Activated CD8-positive, alpha-beta T cell treated with anti-CD3 and anti-CD28 coated beads, Interleukin-2, amount 10 ng/mL, durations not matched to agents 7 days and 5 days (primary cell): ENCODE results near the gene STK38L. TPM values are rescaled to one million over a fixed set of nuclear protein-coding genes. Genes with fewer than 3 reads are reported as not detected.

Experiments
- ATAC-seq: fragments of 150-1000 bp; cut with Tn5 transposase; one replicate; pipeline ENCODE4 v1.10.0; 2021; ENCODE audit warnings: moderate library complexity
- CTCF ChIA-PET: fragments of 350-600 bp; sonication (Branson Sonifier 250); formaldehyde crosslinking; loops from one replicate; lab custom pipeline; 2021; ENCODE audit warnings: antibody characterized with exemption; lab: Charles Lee
- POLR2A ChIA-PET: fragments of 350-600 bp; sonication (Branson Sonifier 250); formaldehyde crosslinking; loops from one replicate; lab custom pipeline; 2021; ENCODE audit warnings: antibody characterized with exemption; lab: Charles Lee
- DNase-seq: peaks from one replicate; pipeline ENCODE4 v3.0.0-alpha.2; 2020
- H3K27ac Mint-ChIP-seq: one replicate; pipeline ENCODE4 v1.8.0; 2021; ENCODE audit warnings: mild to moderate bottlenecking, mixed read lengths
- H3K27me3 Mint-ChIP-seq: one replicate; pipeline ENCODE4 v1.8.0; 2021; ENCODE audit warnings: low read depth, mixed read lengths
- H3K36me3 Mint-ChIP-seq: one replicate; pipeline ENCODE4 v1.8.0; 2021; ENCODE audit warnings: low read depth, mixed read lengths
- H3K4me1 Mint-ChIP-seq: one replicate; pipeline ENCODE4 v1.8.0; 2021; ENCODE audit warnings: low read depth, mixed read lengths
- H3K4me3 Mint-ChIP-seq: one replicate; pipeline ENCODE4 v1.8.0; 2021; ENCODE audit warnings: mild to moderate bottlenecking, mixed read lengths
- H3K9me3 Mint-ChIP-seq: one replicate; pipeline ENCODE4 v1.8.0; 2022; ENCODE audit warnings: mixed read lengths; ENCODE audit not compliant: insufficient read depth
- total RNA-seq, 2 experiments: library from RNA; stranded (reverse); gene quantifications; one replicate each; pipeline ENCODE4 v1.2.3, GENCODE V29; 2021

Gene STK38L
- total RNA-seq, 2 experiments from 2014 or later = 18.1 to 19.3 TPM

DNA sequence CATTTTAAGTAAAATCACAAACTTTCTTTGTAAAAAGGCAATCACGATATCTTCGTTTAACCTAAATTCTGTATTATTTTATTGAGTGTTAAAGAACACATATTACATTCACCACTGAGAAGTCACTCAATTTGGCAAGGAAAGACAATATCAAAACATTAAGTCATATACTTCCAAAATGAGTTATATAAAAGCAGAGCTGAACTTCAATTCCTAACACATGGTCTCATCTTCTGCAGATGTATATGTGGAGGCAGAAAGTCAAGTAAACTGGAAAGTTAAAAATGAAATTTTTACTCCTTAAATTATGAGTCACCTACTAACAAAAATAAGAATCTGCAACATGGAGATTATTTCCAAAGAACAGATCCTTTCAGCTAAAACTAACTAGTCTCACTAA is 117.3 kb downstream of the STK38L start:
- Mint-ChIP-seq H3K27me3 (peaks cover 25% of the 10 kb centered on the region), H3K4me3 (no peak overlapping the region), H3K4me1 (no peaks in the 10 kb centered on the region), H3K27ac (no peak overlapping the region), H3K9me3 (no peaks in the 10 kb centered on the region), H3K36me3 (no peaks in the 10 kb centered on the region)
- DNase-seq = no peak
- ChIA-PET POLR2A (interaction anchor here (0.7 kb wide), 1 partner anchor 219 kb away, joined by 3 read pairs; no protein-coding TSS in a partner anchor), CTCF (no interaction called here)
- no peak for ATAC-seq

DNA sequence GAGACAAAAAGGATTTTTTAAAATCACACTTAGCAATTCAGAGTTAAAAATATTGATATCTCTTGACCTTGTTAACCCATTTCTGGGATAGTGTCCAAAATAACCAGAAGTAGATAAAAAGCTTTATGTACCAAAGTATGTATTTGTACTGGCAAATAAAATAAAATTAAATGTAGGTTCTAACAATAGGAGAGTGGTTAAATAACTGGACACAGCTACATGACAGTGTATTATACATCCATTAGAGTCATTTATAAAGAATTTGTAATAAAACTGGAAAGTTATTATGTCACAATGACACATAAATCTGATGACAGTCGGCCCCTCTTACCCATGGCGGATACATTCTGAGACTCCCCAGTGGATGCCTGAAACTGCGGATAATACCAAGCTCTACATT is 122.5 kb downstream of the STK38L start:
- Mint-ChIP-seq H3K9me3 (no peaks in the 10 kb centered on the region), H3K4me1 (no peaks in the 10 kb centered on the region), H3K4me3 (no peak overlapping the region), H3K27me3 (peaks cover 17% of the 10 kb centered on the region), H3K36me3 (peaks cover 19% of the 10 kb centered on the region), H3K27ac (no peak overlapping the region)
- POLR2A ChIA-PET = no interaction called here
- ATAC-seq = no peak
- CTCF ChIA-PET = interaction anchor here (2.8 kb wide), 1 partner anchor 18 kb away, joined by 10 read pairs; no protein-coding TSS in a partner anchor
- DNase-seq = no peak

DNA sequence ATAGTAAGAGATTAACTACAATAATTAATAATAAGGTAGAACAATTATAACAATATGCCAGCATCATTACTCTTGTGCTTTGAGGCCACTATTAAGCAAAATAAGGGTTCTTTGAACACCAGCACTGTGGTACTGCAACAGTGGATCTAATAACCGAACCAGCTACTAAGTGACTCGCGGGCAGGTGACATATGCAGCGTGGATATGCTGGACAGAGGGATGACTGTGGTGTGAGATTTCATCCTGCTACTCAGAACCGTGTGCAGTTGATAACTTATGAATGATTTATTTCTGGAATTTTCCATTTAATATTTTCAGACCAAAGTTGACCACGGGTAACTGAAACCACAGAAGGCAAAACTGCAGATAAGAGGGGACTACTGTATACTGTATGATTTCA is 123.0 kb downstream of the STK38L start:
- H3K27me3 Mint-ChIP-seq = peaks cover 12% of the 10 kb centered on the region
- H3K9me3 Mint-ChIP-seq = no peaks in the 10 kb centered on the region
- no peaks in the 10 kb centered on the region for H3K4me1 Mint-ChIP-seq
- peaks cover 21% of the 10 kb centered on the region for H3K36me3 Mint-ChIP-seq
- H3K4me3 Mint-ChIP-seq = no peak overlapping the region
- ChIA-PET POLR2A (no interaction called here), CTCF (interaction anchor here (2.8 kb wide), 1 partner anchor 18 kb away, joined by 10 read pairs; no protein-coding TSS in a partner anchor)
- no peak overlapping the region for H3K27ac Mint-ChIP-seq
- no peak for DNase-seq
- no peak for ATAC-seq

Other genes starting within 250 kb of the STK38L start
- 10 to 100 TPM; 46.2 to 54.0 TPM for gene TM7SF3, start 229.9 kb upstream of the STK38L start, total RNA-seq
- gene MED21, start 221.7 kb upstream of the STK38L start, total RNA-seq = 10 to 100 TPM; 43.3 to 45.7 TPM
- not detected for gene C12orf71, start 161.7 kb upstream of the STK38L start, total RNA-seq
- 10 to 100 TPM; 17.9 to 18.3 TPM for gene BMAL2, start 88.5 kb downstream of the STK38L start, total RNA-seq
- gene SMCO2, start 202.4 kb downstream of the STK38L start, total RNA-seq = under 1 TPM in 1 of 2 experiments, not detected in 1; 0.61 TPM